K562 (cell line): Measurements from ENCODE around the gene PPM1E. TPM values are rescaled to one million over a fixed set of nuclear protein-coding genes. Genes with fewer than 3 reads are reported as not detected.

Source experiments
- ATAC-seq: fragments of 200-7000 bp; cut with Tn5 transposase; 3 replicates; pipeline ENCODE4 v1.9.1; 2020; ENCODE audit warnings: moderate library complexity
- BruUV-seq: library from RNA; stranded (reverse); fragments of 400-500 nt; replicated peaks from 2 replicates; lab custom pipeline; 2021; lab: Mats Ljungman, UMichigan
- CTCF ChIA-PET: fragments of 300-600 bp; formaldehyde crosslinking; extraction: SDS; loops from one replicate; lab custom pipeline; 2021; ENCODE audit warnings: low intra/inter-chr PET ratio; lab: Yijun Ruan, JAX
- POLR2A ChIA-PET: fragments of 300-600, 350-650 bp; sonication (Branson Sonifier 250); formaldehyde crosslinking; extraction: SDS; loops from one replicate; lab custom pipeline; 2021; ENCODE audit warnings: antibody characterized with exemption, inconsistent platforms; lab: Yijun Ruan, JAX
- DNase-seq, 4 experiments: peaks; one replicate each; pipeline versions ENCODE4 v3.0.0 to v3.0.0-alpha.2; 2011 to 2018; ENCODE audit warnings: low spot score in 3 of 4, mixed read lengths in 3 of 4; ENCODE audit errors: extremely low read depth in 1 of 4
- FAIRE-seq: peaks from 2 replicates; lab custom pipeline; 2011; peaks lifted over from hg19 to GRCh38; lab: Jason Lieb, UNC
- H2AFZ ChIP-seq: 2 replicates; pipeline ENCODE4 v1.6.0; 2011; ENCODE audit warnings: low read depth, low read length, control low read depth, inconsistent platforms
- H3K27ac ChIP-seq: fragments of 200-600 bp; 3 replicates; pipeline ENCODE4 v1.8.0; 2011; ENCODE audit warnings: low read depth, mild to moderate bottlenecking, control low read depth, inconsistent platforms, low read length, moderate library complexity, mixed read lengths; ENCODE audit errors: extremely low read depth
- H3K27me3 ChIP-seq, 2 experiments: fragments of 300-600 bp in 1 of 2; 2 replicates in 1 of 2; 3 replicates in 1 of 2; pipeline versions ENCODE4 v1.6.0 to v1.8.0; 2011; ENCODE audit warnings: inconsistent platforms in 2 of 2, low read length in 2 of 2, mild to moderate bottlenecking in 1 of 2, mixed read lengths in 1 of 2, moderate library complexity in 1 of 2; ENCODE audit not compliant: control insufficient read depth in 2 of 2, insufficient read depth in 2 of 2
- H3K36me3 ChIP-seq: fragments of 300-600 bp; 3 replicates; pipeline ENCODE4 v1.8.0; 2011; ENCODE audit warnings: mild to moderate bottlenecking, low read length, inconsistent platforms; ENCODE audit not compliant: control insufficient read depth, insufficient read depth
- H3K4me1 ChIP-seq, 2 experiments: fragments of 200-600 bp in 1 of 2; replicated peaks in 1 of 2; 2 replicates in 1 of 2; 3 replicates in 1 of 2; pipeline versions ENCODE4 v1.5.1 to v1.8.0; 2011; ENCODE audit warnings: inconsistent platforms in 2 of 2, low read length in 2 of 2, mild to moderate bottlenecking in 1 of 2, mixed read lengths in 1 of 2, moderate library complexity in 1 of 2; ENCODE audit not compliant: control insufficient read depth in 2 of 2, insufficient read depth in 2 of 2
- H3K4me2 ChIP-seq: 2 replicates; pipeline ENCODE4 v1.6.1; 2011; ENCODE audit warnings: low read length, control low read depth, inconsistent platforms, mixed read lengths; ENCODE audit not compliant: insufficient read depth
- H3K4me3 ChIP-seq: fragments of 200-600 bp; sonication (generic), shearing (Covaris generic); 2 replicates; pipeline ENCODE4 v1.5.1; 2016; ENCODE audit warnings: control low read depth, inconsistent platforms
- H3K79me2 ChIP-seq: fragments of 200-600 bp; 3 replicates; pipeline ENCODE4 v1.8.0; 2011; ENCODE audit warnings: low read length, inconsistent platforms; ENCODE audit not compliant: control insufficient read depth, insufficient read depth
- H3K9ac ChIP-seq, 2 experiments: 2 replicates each; pipeline versions ENCODE4 v1.6.0 to v1.6.1; 2011; ENCODE audit warnings: low read depth in 2 of 2, low read length in 2 of 2, control low read depth in 1 of 2, inconsistent platforms in 1 of 2, mild to moderate bottlenecking in 1 of 2, mixed read lengths in 1 of 2; ENCODE audit not compliant: insufficient read depth in 1 of 2
- H3K9me1 ChIP-seq: one replicate; pipeline ENCODE4 v1.6.0; 2011; ENCODE audit warnings: inconsistent platforms, mild to moderate bottlenecking, low read length, moderate library complexity; ENCODE audit not compliant: control insufficient read depth, insufficient read depth
- H3K9me3 ChIP-seq: replicated peaks from 2 replicates; pipeline ENCODE4 v1.5.1; 2011; ENCODE audit warnings: low read depth, low read length, inconsistent platforms; ENCODE audit not compliant: control insufficient read depth, insufficient read depth
- H4K20me1 ChIP-seq: replicated peaks from 2 replicates; pipeline ENCODE4 v1.6.1; 2011; ENCODE audit warnings: low read length, inconsistent platforms, mixed read lengths; ENCODE audit not compliant: control insufficient read depth, insufficient read depth
- CGGBP1 ChIP-seq: fragments of 250-450 bp; sonication (Bioruptor Pico); IDR thresholded peaks from 2 replicates; pipeline ENCODE4 v1.9.0; 2021; ENCODE audit warnings: mild to moderate bottlenecking
- ETV6 ChIP-seq, 3 experiments: fragments of 150-350 bp in 1 of 3; sonication (generic) in 1 of 3; formaldehyde crosslinking in 1 of 3; IDR thresholded peaks; 2 replicates each; pipeline versions ENCODE4 v1.6.1 to v1.8.0; 2014 to 2022; ENCODE audit warnings: borderline replicate concordance in 2 of 3, low read depth in 2 of 3, antibody characterized with exemption in 1 of 3, low read length in 1 of 3, mild to moderate bottlenecking in 1 of 3, missing genetic modification reagents in 1 of 3
- FOS ChIP-seq: IDR thresholded peaks from 3 replicates; pipeline ENCODE4 v1.6.1; 2011; ENCODE audit not compliant: insufficient read length; ENCODE audit errors: extremely low read depth
- ZBTB11 ChIP-seq, 3 experiments: fragments of 200-800 bp in 1 of 3; fragments of 250-450 bp in 1 of 3; fragments of 450-650 bp in 1 of 3; sonication (Bioruptor Pico) in 1 of 3; sonication (Bioruptor generic) in 1 of 3; formaldehyde crosslinking in 1 of 3; IDR thresholded peaks; 2 replicates each; pipeline versions ENCODE4 v1.6.1 to v1.8.0; 2016 to 2022; ENCODE audit warnings: mild to moderate bottlenecking in 2 of 3, missing genetic modification characterization in 2 of 3, missing compliant biosample characterization in 1 of 3, moderate library complexity in 1 of 3
- WGBS: fragments of 100-300 bp; shearing (Covaris generic); methylation state at CpG from one replicate; pipeline ENCODE4 v1.1.6; 2016; ENCODE audit warnings: low coverage, mixed read lengths; ENCODE audit not compliant: insufficient coverage; ENCODE audit errors: missing lambda C conversion rate; 5-methylcytosine and 5-hydroxymethylcytosine counted together
- in situ Hi-C: fragments of 300-500 bp; cut with MboI; formaldehyde crosslinking; loops from 4 replicates; pipeline ENCODE4 v1.15.0; 2018; ENCODE audit warnings: inconsistent platforms, mixed read lengths
- intact Hi-C: fragments of 100-400 bp; cut with micrococcal nuclease; formaldehyde crosslinking; loops from 2 replicates; pipeline ENCODE4 v1.14.2; 2022
- polyA plus RNA-seq, 8 experiments: library from polyadenylated mRNA; depleted of rRNA in 4 of 8; stranded (reverse) in 5 of 8; unstranded in 3 of 8; fragments of >200 nt; fragmentation: Nextera tagmentation in 2 of 8; fragmentation: Illumina TruSeq in 1 of 8; extraction: Ambion mirVana in 2 of 8; extraction: Trizol in 1 of 8; gene quantifications; 2 replicates each; pipeline versions ENCODE4 v1.2.1 to v1.2.3, GENCODE V29; 2011 to 2014; ENCODE audit warnings: inconsistent platforms in 1 of 8, missing spikeins in 1 of 8
- total RNA-seq, 7 experiments: library from RNA; depleted of rRNA in 6 of 7; stranded (reverse); fragments of >200 nt in 6 of 7; fragmentation: Illumina TruSeq in 2 of 7; extraction: Trizol in 2 of 7; gene quantifications; 2 replicates each; pipeline versions ENCODE4 v1.2.1 to v1.2.3, GENCODE V29; 2011 to 2021; ENCODE audit warnings: low replicate concordance in 1 of 7

PPM1E gene
- total and polyA plus RNA-seq, 9 of the 15 experiments (the other 6 are each of a cell fraction or from before 2014, with no cell fraction given), result 1.0 to 5.7 (median 4.7) TPM

- H3K9me1 ChIP-seq, result no peaks in the 10 kb centered on the region
- H3K36me3 ChIP-seq, result peaks cover 26% of the 10 kb centered on the region; the same call in 2 of the 3 replicates
- no peak overlapping the region for H3K4me2 ChIP-seq
- no peaks in the 10 kb centered on the region for H3K27me3 ChIP-seq
- no peak overlapping the region for H3K4me3 ChIP-seq
- TF ChIP-seq ZBTB11 (CRISPR knock-in tag; IDR thresholded peaks at IDR 0.05) (peak in 1 of 3 experiments; percentile 77; a peak in 2 of 6 replicates), CGGBP1 (CRISPR knock-in tag) (no peak), FOS (no peak), ETV6 (IDR thresholded peaks at IDR 0.05; ENCODE audit: borderline replicate concordance in 1 of 2, low read depth in 2 of 2, low read length in 1 of 2) (no peak), ETV6 (CRISPR knock-in tag; IDR thresholded peaks at IDR 0.05; ENCODE audit: borderline replicate concordance) (no peak)
- intact Hi-C loops, result no loop called here
- POLR2A ChIA-PET, result no interaction called here
- no TSS peak for BruUV-seq
- H3K9me3 ChIP-seq, result no peaks in the 10 kb centered on the region
- H4K20me1 ChIP-seq, result no peaks in the 10 kb centered on the region
- no peaks in the 10 kb centered on the region for H3K4me1 ChIP-seq
- CTCF ChIA-PET, result no interaction called here
- FAIRE-seq (no peak), ATAC-seq (no peak), DNase-seq (no peak)
- no peaks in the 10 kb centered on the region for H3K79me2 ChIP-seq
- WGBS, result 100% methylated on average over 7 of the region's 7 CpGs
- no peak overlapping the region for H2AFZ ChIP-seq
- no peak overlapping the region for H3K27ac ChIP-seq
- in situ Hi-C loops, result no loop called here
- no peak overlapping the region for H3K9ac ChIP-seq
Observed at GRCh38 chr17:58995247-58995940, 239.7 kb downstream of the PPM1E start.
